Mesendoderm (in vitro differentiated cells): Measurements from ENCODE around the gene CMC1.

Experiments used
- DNase-seq: peaks from one replicate; pipeline ENCODE4 v3.0.0; 2013
- H2AK5ac ChIP-seq: 2 replicates; pipeline ENCODE4 v1.6.1; 2013; ENCODE audit warnings: low read length, inconsistent platforms
- H2BK120ac ChIP-seq: 2 replicates; pipeline ENCODE4 v1.6.1; 2013; ENCODE audit warnings: low read depth, mild to moderate bottlenecking, low read length, moderate library complexity, mixed read lengths
- H2BK15ac ChIP-seq: replicated peaks from 2 replicates; pipeline ENCODE4 v1.6.1; 2013; ENCODE audit warnings: low read depth, mild to moderate bottlenecking, moderate library complexity
- H2BK5ac ChIP-seq: 2 replicates; pipeline ENCODE4 v1.6.1; 2013; ENCODE audit warnings: low read length, inconsistent platforms
- H3K18ac ChIP-seq: 2 replicates; pipeline ENCODE4 v1.6.1; 2013; ENCODE audit warnings: mild to moderate bottlenecking, low read length, mixed read lengths
- H3K23ac ChIP-seq: one replicate; pipeline ENCODE4 v1.6.1; 2013; ENCODE audit warnings: low read length
- H3K27ac ChIP-seq: 2 replicates; pipeline ENCODE4 v1.5.1; 2013; ENCODE audit warnings: low read depth, mild to moderate bottlenecking, inconsistent platforms, low read length, moderate library complexity
- H3K27me3 ChIP-seq: 2 replicates; pipeline ENCODE4 v1.6.1; 2013; ENCODE audit warnings: low read length, control low read depth, mild to moderate bottlenecking, inconsistent platforms; ENCODE audit not compliant: insufficient read depth, poor library complexity
- H3K36me3 ChIP-seq: 2 replicates; pipeline ENCODE4 v1.6.1; 2013; ENCODE audit warnings: low read length, inconsistent platforms; ENCODE audit not compliant: control insufficient read depth, insufficient read depth
- H3K4ac ChIP-seq: one replicate; pipeline ENCODE4 v1.6.1; 2013; ENCODE audit warnings: low read depth, mild to moderate bottlenecking, low read length, moderate library complexity
- H3K4me1 ChIP-seq: 2 replicates; pipeline ENCODE4 v1.6.1; 2013; ENCODE audit warnings: low read depth, low read length, inconsistent platforms; ENCODE audit not compliant: control insufficient read depth
- H3K4me2 ChIP-seq: 2 replicates; pipeline ENCODE4 v1.6.1; 2013; ENCODE audit warnings: low read length
- H3K4me3 ChIP-seq: 2 replicates; pipeline ENCODE4 v1.5.1; 2013; ENCODE audit warnings: mild to moderate bottlenecking, low read length
- H3K56ac ChIP-seq: one replicate; pipeline ENCODE4 v1.6.1; 2013; ENCODE audit warnings: low read length
- H3K79me1 ChIP-seq: 2 replicates; pipeline ENCODE4 v1.6.1; 2013; ENCODE audit warnings: low read length, inconsistent platforms
- H3K79me2 ChIP-seq: 2 replicates; pipeline ENCODE4 v1.6.1; 2013; ENCODE audit warnings: mild to moderate bottlenecking, low read length; ENCODE audit not compliant: control insufficient read depth, insufficient read depth
- H3K9ac ChIP-seq: 2 replicates; pipeline ENCODE4 v1.6.1; 2013; ENCODE audit warnings: low read length, inconsistent platforms
- H4K5ac ChIP-seq: one replicate; pipeline ENCODE4 v1.6.1; 2013; ENCODE audit warnings: low read length
- H4K8ac ChIP-seq: one replicate; pipeline ENCODE4 v1.6.1; 2013; ENCODE audit warnings: low read depth, mild to moderate bottlenecking, control low read depth, low read length, moderate library complexity
- WGBS: extraction: QIAGEN DNeasy Blood & Tissue Kit; methylation state at CpG from one replicate; pipeline ENCODE4 v1.1.7; 2013; ENCODE audit warnings: low lambda C conversion rate, missing lambda C conversion rate; ENCODE audit not compliant: insufficient coverage; ENCODE audit errors: extremely low coverage; 5-methylcytosine and 5-hydroxymethylcytosine counted together

The CMC1 gene

GRCh38 chr3:28308196-28308595 lies 66.8 kb downstream of the CMC1 start:
- Histone ChIP-seq H3K27ac (no peak overlapping the region), H3K56ac (no peak overlapping the region), H4K5ac (no peak overlapping the region), H4K8ac (no peak overlapping the region), H2BK15ac (no peak overlapping the region), H3K4me1 (no peaks in the 10 kb centered on the region), H3K18ac (no peak overlapping the region), H3K23ac (no peak overlapping the region), H2BK120ac (no peak overlapping the region), H3K9ac (no peak overlapping the region), H3K79me1 (no peaks in the 10 kb centered on the region), H2AK5ac (no peak overlapping the region), H3K4me2 (no peak overlapping the region), H2BK5ac (no peak overlapping the region), H3K79me2 (no peaks in the 10 kb centered on the region), H3K27me3 (no peaks in the 10 kb centered on the region), H3K4ac (no peak overlapping the region), H3K4me3 (no peak overlapping the region), H3K36me3 (no peaks in the 10 kb centered on the region)
- no CpG with 5 or more reads among the region's 3 CpGs for WGBS
- no peak for DNase-seq

- Histone ChIP-seq H3K36me3 (no peaks in the 10 kb centered on the region), H4K5ac (no peak overlapping the region), H3K9ac (no peak overlapping the region), H4K8ac (no peak overlapping the region), H3K18ac (no peak overlapping the region), H3K4me2 (no peak overlapping the region), H2AK5ac (no peak overlapping the region), H3K23ac (no peak overlapping the region), H3K4me3 (no peak overlapping the region), H2BK15ac (no peak overlapping the region), H3K79me1 (no peaks in the 10 kb centered on the region), H3K27me3 (no peaks in the 10 kb centered on the region), H3K27ac (no peak overlapping the region), H3K4me1 (no peaks in the 10 kb centered on the region), H2BK120ac (no peak overlapping the region), H3K4ac (no peak overlapping the region), H2BK5ac (no peak overlapping the region), H3K56ac (no peak overlapping the region), H3K79me2 (no peaks in the 10 kb centered on the region)
- DNase-seq: no peak
- WGBS: no CpG with 5 or more reads among the region's 1 CpG
Observed at GRCh38 chr3:28315711-28316110, 74.3 kb downstream of the CMC1 start.

- Histone ChIP-seq H3K18ac (no peak overlapping the region), H3K36me3 (no peaks in the 10 kb centered on the region), H2BK15ac (no peak overlapping the region), H2BK5ac (no peak overlapping the region), H3K27ac (no peak overlapping the region), H3K23ac (no peak overlapping the region), H3K79me2 (no peaks in the 10 kb centered on the region), H3K4me3 (no peak overlapping the region), H3K4me1 (no peaks in the 10 kb centered on the region), H3K56ac (no peak overlapping the region), H4K8ac (no peak overlapping the region), H4K5ac (no peak overlapping the region), H2BK120ac (no peak overlapping the region), H2AK5ac (no peak overlapping the region), H3K9ac (no peak overlapping the region), H3K4ac (no peak overlapping the region), H3K4me2 (no peak overlapping the region), H3K79me1 (no peaks in the 10 kb centered on the region), H3K27me3 (no peaks in the 10 kb centered on the region)
- WGBS: no CpG with 5 or more reads among the region's 2 CpGs
- no peak for DNase-seq
Observed at GRCh38 chr3:28316226-28316625, 74.8 kb downstream of the CMC1 start.

GRCh38 chr3:28317438-28318022 lies 76.1 kb downstream of the CMC1 start:
- H3K79me1 ChIP-seq: no peaks in the 10 kb centered on the region
- H3K4me3 ChIP-seq: no peak overlapping the region
- DNase-seq: peak; percentile 62
- H3K27ac ChIP-seq: no peak overlapping the region
- no peak overlapping the region for H3K23ac ChIP-seq
- no peaks in the 10 kb centered on the region for H3K4me1 ChIP-seq
- H4K5ac ChIP-seq: no peak overlapping the region
- no peaks in the 10 kb centered on the region for H3K27me3 ChIP-seq
- no peak overlapping the region for H2BK120ac ChIP-seq
- H3K4ac ChIP-seq: no peak overlapping the region
- no peaks in the 10 kb centered on the region for H3K36me3 ChIP-seq
- H4K8ac ChIP-seq: no peak overlapping the region
- no peak overlapping the region for H3K18ac ChIP-seq
- WGBS: no CpG with 5 or more reads among the region's 2 CpGs
- no peak overlapping the region for H2BK15ac ChIP-seq
- H3K4me2 ChIP-seq: no peak overlapping the region
- no peak overlapping the region for H3K9ac ChIP-seq
- H3K79me2 ChIP-seq: no peaks in the 10 kb centered on the region
- H3K56ac ChIP-seq: no peak overlapping the region
- H2BK5ac ChIP-seq: no peak overlapping the region
- H2AK5ac ChIP-seq: no peak overlapping the region

GRCh38 chr3:28320981-28321380 lies 79.6 kb downstream of the CMC1 start:
- H4K8ac ChIP-seq: no peak overlapping the region
- no peak overlapping the region for H3K23ac ChIP-seq
- H2BK120ac ChIP-seq: no peak overlapping the region
- no peak overlapping the region for H4K5ac ChIP-seq
- H3K9ac ChIP-seq: no peak overlapping the region
- H3K56ac ChIP-seq: no peak overlapping the region
- H3K27me3 ChIP-seq: no peaks in the 10 kb centered on the region
- H2AK5ac ChIP-seq: no peak overlapping the region
- H3K4ac ChIP-seq: no peak overlapping the region
- peaks cover 2% of the 10 kb centered on the region for H3K36me3 ChIP-seq
- H3K4me1 ChIP-seq: no peaks in the 10 kb centered on the region
- H3K27ac ChIP-seq: no peak overlapping the region
- H3K18ac ChIP-seq: no peak overlapping the region
- no peak overlapping the region for H2BK15ac ChIP-seq
- DNase-seq: no peak
- H3K79me2 ChIP-seq: no peaks in the 10 kb centered on the region
- H3K4me2 ChIP-seq: no peak overlapping the region
- no peak overlapping the region for H3K4me3 ChIP-seq
- no peaks in the 10 kb centered on the region for H3K79me1 ChIP-seq
- H2BK5ac ChIP-seq: no peak overlapping the region

- Histone ChIP-seq H2AK5ac (no peak overlapping the region), H3K18ac (no peak overlapping the region), H3K23ac (no peak overlapping the region), H3K4me3 (no peak overlapping the region), H4K8ac (no peak overlapping the region), H3K4me2 (no peak overlapping the region), H2BK15ac (no peak overlapping the region), H3K4ac (no peak overlapping the region), H2BK120ac (no peak overlapping the region), H3K36me3 (peaks cover 2% of the 10 kb centered on the region), H3K9ac (no peak overlapping the region), H2BK5ac (no peak overlapping the region), H3K4me1 (no peaks in the 10 kb centered on the region), H3K27ac (no peak overlapping the region), H3K27me3 (no peaks in the 10 kb centered on the region), H3K79me2 (no peaks in the 10 kb centered on the region), H3K56ac (no peak overlapping the region), H4K5ac (no peak overlapping the region), H3K79me1 (no peaks in the 10 kb centered on the region)
- no peak for DNase-seq
- no CpG with 5 or more reads among the region's 1 CpG for WGBS
Observed at GRCh38 chr3:28322464-28322863, 81.0 kb downstream of the CMC1 start.
